Prostate gland (tissue), 2 donors: ENCODE results near the gene PDE6B.

Experiments used
- CTCF ChIP-seq, 4 experiments: fragments of 200-600 bp in 2 of 4; fragments of 450-650 bp in 2 of 4; sonication (generic) in 2 of 4; IDR thresholded peaks; 1 replicate in 3 of 4; 2 replicates in 1 of 4; pipeline ENCODE4 v1.5.1; 2016 to 2019; ENCODE audit warnings: antibody characterized with exemption in 4 of 4, mild to moderate bottlenecking in 2 of 4, moderate library complexity in 2 of 4
- POLR2A ChIP-seq: fragments of 450-650 bp; IDR thresholded peaks from one replicate; pipeline ENCODE4 v1.6.1; 2016; ENCODE audit warnings: antibody characterized with exemption, mild to moderate bottlenecking
- POLR2AphosphoS5 ChIP-seq: sonication (generic); formaldehyde crosslinking; IDR thresholded peaks from one replicate; pipeline ENCODE4 v1.6.1; 2017; ENCODE audit warnings: antibody characterized with exemption

- TF ChIP-seq CTCF (IDR thresholded peaks at IDR 0.05) = peak in 1 of 4 experiments; percentile 11
- peak; percentile 74 for TF ChIP-seq POLR2AphosphoS5
- peak; percentile 75 for TF ChIP-seq POLR2A
Measured at GRCh38 chr4:705278-706082, 80.1 kb downstream of the PDE6B start, which contains the start of gene PCGF3.
